Measurements from ENCODE around the gene COL4A2. TPM values are rescaled to one million over a fixed set of nuclear protein-coding genes. Genes with fewer than 3 reads are reported as not detected.

COL4A2 gene
- total RNA-seq, 4 donors from 2014 or later: 75.1 to 322 (median 115) TPM

DNA sequence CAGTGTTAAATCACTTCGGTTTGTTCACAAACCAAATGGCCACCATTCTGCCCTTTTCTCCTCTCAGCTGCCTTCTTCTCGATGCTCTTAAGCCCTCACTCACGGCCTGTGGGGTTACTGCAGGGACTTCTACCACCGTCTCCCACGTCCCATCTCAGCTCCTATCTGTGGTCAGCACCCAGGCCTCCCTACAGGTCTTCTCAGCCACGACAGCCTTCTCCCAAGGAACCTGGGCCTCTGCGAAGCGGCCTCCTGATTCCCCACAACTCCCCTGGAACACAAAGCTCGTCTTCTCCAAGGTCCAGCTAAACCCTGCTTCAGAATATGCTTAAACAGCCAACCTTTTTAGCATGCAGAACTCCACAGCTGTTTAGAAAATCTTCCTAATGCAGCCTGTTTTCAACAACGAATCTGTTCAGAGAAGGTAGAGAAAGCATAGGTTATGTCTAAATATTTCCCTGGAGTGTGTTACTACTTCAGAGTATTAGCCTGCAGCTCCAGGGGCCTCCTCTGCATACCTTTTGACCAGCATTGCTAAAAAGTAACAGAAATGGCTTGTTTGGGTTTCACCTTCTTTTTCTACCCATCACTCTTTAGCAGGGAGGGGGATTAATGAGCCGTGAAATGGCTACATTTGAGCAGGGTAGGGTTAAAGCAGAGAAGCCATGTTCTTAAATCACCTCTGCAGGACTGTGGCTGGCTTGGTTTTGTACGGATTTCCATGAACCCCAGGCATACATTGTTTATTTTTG is 104.0 kb downstream of the COL4A2 start:
- DNase-seq: no peak
- in situ Hi-C loops (cut with MboI; ENCODE audit: low pct_ligation_motif_present in 1 of 4, low pct_unique_long_range_greater_than_20kb in 1 of 4, low sequenced_read_pairs in 3 of 4): loop anchor here in 2 of 4 donors (25.0 kb wide), 2 partner anchors 174 to 1449 kb away; no protein-coding TSS in a partner anchor

DNA sequence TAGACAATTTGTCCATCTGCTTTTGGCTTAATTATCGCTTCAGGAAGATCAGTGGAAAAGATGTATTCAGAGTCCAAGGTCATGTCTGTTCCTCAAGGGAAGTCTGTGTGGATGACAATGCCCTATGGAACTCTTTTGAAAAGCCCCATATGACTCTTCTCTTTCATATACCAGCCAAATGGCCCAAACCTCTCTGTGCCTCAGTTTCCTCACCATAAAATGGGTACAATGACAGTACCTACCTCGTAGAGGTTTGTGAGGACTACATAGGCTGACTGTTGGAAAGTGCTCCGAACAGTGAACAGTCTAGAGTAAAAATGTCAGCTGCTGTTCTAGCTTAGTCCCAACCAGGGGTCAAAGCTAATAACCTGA is 104.6 kb downstream of the COL4A2 start:
- in situ Hi-C loops (cut with MboI; ENCODE audit: low pct_ligation_motif_present in 1 of 4, low pct_unique_long_range_greater_than_20kb in 1 of 4, low sequenced_read_pairs in 3 of 4): loop anchor here in 2 of 4 donors (25.0 kb wide), 2 partner anchors 174 to 1449 kb away; no protein-coding TSS in a partner anchor
- H3K4me1 ChIP-seq: peaks cover 5 to 44% (median 31%) of the 10 kb centered on the region in 4 donors

More for the DNA sequence above, 104.0 kb downstream of the COL4A2 start:
- Histone ChIP-seq H3K4me1 (peaks cover 2 to 45% (median 31%) of the 10 kb centered on the region in 4 donors), H3K36me3 (no peaks in the 10 kb centered on the region), H3K9me3 (no peaks in the 10 kb centered on the region), H3K27ac (peak overlapping the region; percentile 79 to 89 (median 84)), H3K27me3 (no peaks in the 10 kb centered on the region), H3K4me3 (no peak overlapping the region)
- 59 to 72% methylated on average over 4 to 12 of the region's 12 CpGs for WGBS, 2 donors (ENCODE audit: low coverage in 1 of 2)
- intact Hi-C loops (cut with DNase I; ENCODE audit: low total_unique reads): loop anchor here (10.0 kb wide), 1 partner anchor 106 kb away; the partner anchor contains the start of genes COL4A1 and COL4A2
- TF ChIP-seq POLR2AphosphoS5 (IDR thresholded peaks at IDR 0.05) (no peak), EP300 (IDR thresholded peaks at IDR 0.05; ENCODE audit: low read depth) (no peak), POLR2A (IDR thresholded peaks at IDR 0.05) (no peak)
- TF ChIP-seq, protein P1, sequence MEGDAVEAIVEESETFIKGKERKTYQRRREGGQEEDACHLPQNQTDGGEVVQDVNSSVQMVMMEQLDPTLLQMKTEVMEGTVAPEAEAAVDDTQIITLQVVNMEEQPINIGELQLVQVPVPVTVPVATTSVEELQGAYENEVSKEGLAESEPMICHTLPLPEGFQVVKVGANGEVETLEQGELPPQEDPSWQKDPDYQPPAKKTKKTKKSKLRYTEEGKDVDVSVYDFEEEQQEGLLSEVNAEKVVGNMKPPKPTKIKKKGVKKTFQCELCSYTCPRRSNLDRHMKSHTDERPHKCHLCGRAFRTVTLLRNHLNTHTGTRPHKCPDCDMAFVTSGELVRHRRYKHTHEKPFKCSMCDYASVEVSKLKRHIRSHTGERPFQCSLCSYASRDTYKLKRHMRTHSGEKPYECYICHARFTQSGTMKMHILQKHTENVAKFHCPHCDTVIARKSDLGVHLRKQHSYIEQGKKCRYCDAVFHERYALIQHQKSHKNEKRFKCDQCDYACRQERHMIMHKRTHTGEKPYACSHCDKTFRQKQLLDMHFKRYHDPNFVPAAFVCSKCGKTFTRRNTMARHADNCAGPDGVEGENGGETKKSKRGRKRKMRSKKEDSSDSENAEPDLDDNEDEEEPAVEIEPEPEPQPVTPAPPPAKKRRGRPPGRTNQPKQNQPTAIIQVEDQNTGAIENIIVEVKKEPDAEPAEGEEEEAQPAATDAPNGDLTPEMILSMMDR (IDR thresholded peaks at IDR 0.05): no peak

DNA sequence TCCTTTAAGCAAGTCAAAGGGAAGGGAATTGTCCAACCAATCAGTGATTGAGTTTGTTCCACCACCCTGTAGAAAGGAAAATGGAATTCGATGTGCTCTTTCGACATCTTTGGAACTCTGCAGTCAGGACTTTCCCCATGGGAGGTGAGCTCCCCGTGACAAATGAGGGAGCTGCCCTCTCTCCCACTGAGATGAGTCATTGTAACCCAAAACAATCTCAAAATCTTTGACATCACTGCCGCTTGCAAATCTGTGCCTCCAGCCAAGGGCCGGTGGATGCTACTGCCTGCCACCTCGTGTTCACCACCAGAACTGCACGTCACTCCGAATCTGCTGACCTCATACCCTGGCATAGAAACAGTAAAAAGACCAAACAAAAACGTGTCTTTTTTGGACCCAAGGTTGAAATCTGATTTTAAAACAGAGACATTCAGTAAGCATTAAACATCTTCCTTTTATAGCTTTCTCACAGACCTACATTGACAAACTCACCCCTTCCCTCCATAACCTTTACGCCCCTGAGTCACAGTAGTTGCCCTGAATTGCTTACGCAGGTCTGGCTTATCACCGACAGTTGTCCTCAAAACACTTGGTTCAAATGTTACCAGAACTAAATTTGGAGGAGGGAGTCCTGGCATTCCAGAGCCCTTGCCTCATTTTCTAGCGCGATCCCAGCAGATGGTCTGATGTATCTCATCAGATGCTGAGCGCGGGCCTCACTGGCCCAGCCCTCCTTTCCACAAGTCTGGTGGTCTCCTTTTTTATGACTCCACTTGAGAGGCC is 105.2 kb downstream of the COL4A2 start:
- Histone ChIP-seq H3K9me3 (no peaks in the 10 kb centered on the region), H3K27me3 (no peaks in the 10 kb centered on the region), H3K27ac (peak overlapping the region; percentile 79 to 89 (median 84)), H3K4me1 (peaks cover 5 to 42% (median 29%) of the 10 kb centered on the region in 4 donors), H3K36me3 (no peaks in the 10 kb centered on the region), H3K4me3 (no peak overlapping the region)
- intact Hi-C loops (cut with DNase I; ENCODE audit: low total_unique reads): loop anchor here (2.0 to 10.0 kb wide), 2 partner anchors 16 to 108 kb away; partner anchors contain the start of genes COL4A1 and COL4A2
- peak; percentile 82 for DNase-seq
- in situ Hi-C loops (cut with MboI; ENCODE audit: low pct_ligation_motif_present in 1 of 4, low pct_unique_long_range_greater_than_20kb in 1 of 4, low sequenced_read_pairs in 3 of 4): loop anchor here in 2 of 4 donors (25.0 kb wide), 2 partner anchors 175 to 1450 kb away; no protein-coding TSS in a partner anchor
- 17 to 34% methylated on average over 7 to 16 of the region's 16 CpGs for WGBS, 2 donors (ENCODE audit: low coverage in 1 of 2)
- peak; percentile 73 to 85 (median 83) for TF ChIP-seq POLR2AphosphoS5 (IDR thresholded peaks at IDR 0.05)
- TF ChIP-seq EP300 (IDR thresholded peaks at IDR 0.05; ENCODE audit: low read depth): peak; percentile 85
- TF ChIP-seq, protein P1 (IDR thresholded peaks at IDR 0.05): peak; percentile 79 to 97 (median 88)
- TF ChIP-seq POLR2A (IDR thresholded peaks at IDR 0.05): no peak

More for the DNA sequence above, 104.6 kb downstream of the COL4A2 start:
- no peaks in the 10 kb centered on the region for H3K36me3 ChIP-seq
- WGBS, 2 donors (ENCODE audit: low coverage in 1 of 2): 40 to 77% methylated on average over 1 to 3 of the region's 3 CpGs
- H3K4me3 ChIP-seq: no peak overlapping the region
- no peaks in the 10 kb centered on the region for H3K27me3 ChIP-seq
- intact Hi-C loops (cut with DNase I; ENCODE audit: low total_unique reads): loop anchor here (2.0 to 10.0 kb wide), 2 partner anchors 15 to 107 kb away; partner anchors contain the start of genes COL4A1 and COL4A2
- TF ChIP-seq, protein P1 (IDR thresholded peaks at IDR 0.05): no peak
- TF ChIP-seq POLR2A (IDR thresholded peaks at IDR 0.05) (no peak), EP300 (IDR thresholded peaks at IDR 0.05; ENCODE audit: low read depth) (no peak), POLR2AphosphoS5 (IDR thresholded peaks at IDR 0.05) (no peak)
- no peak for DNase-seq
- no peaks in the 10 kb centered on the region for H3K9me3 ChIP-seq
- peak overlapping the region; percentile 79 to 89 (median 84) for H3K27ac ChIP-seq

Measured in transverse colon (tissue), 4 donors.